Sigmoid colon (tissue), 7 donors: Measurements from ENCODE around the gene TNFRSF13B. TPM values are rescaled to one million over a fixed set of nuclear protein-coding genes. Genes with fewer than 3 reads are reported as not detected.

Experiments
- DNase-seq: peaks from one replicate; pipeline ENCODE4 v3.0.0-alpha.2; 2019
- H3K27ac ChIP-seq, 4 donors: fragments of 200-600 bp; sonication (generic); one replicate each; pipeline ENCODE4 v1.5.1; 2016 to 2019; ENCODE audit warnings: mild to moderate bottlenecking in 1 of 4
- H3K27me3 ChIP-seq, 3 donors: fragments of 200-600 bp; sonication (generic); one replicate each; pipeline ENCODE4 v1.5.1; 2019; ENCODE audit warnings: mild to moderate bottlenecking in 1 of 3
- H3K36me3 ChIP-seq, 4 donors: fragments of 200-600 bp; sonication (generic); one replicate each; pipeline ENCODE4 v1.5.1; 2016 to 2019
- H3K4me1 ChIP-seq, 4 donors: fragments of 200-600 bp; sonication (generic); one replicate each; pipeline ENCODE4 v1.5.1; 2017 to 2019
- H3K4me3 ChIP-seq, 4 donors: fragments of 200-600 bp; sonication (generic); one replicate each; pipeline ENCODE4 v1.5.1; 2017 to 2019; ENCODE audit warnings: mild to moderate bottlenecking in 2 of 4, moderate library complexity in 1 of 4
- H3K9me3 ChIP-seq, 4 donors: fragments of 200-600 bp in 3 of 4; sonication (generic) in 3 of 4; one replicate each; pipeline versions ENCODE4 v1.5.1 to v1.6.1; 2013 to 2019
- CTCF ChIP-seq, 4 experiments: fragments of 450-650 bp in 3 of 4; fragments of 200-600 bp in 1 of 4; IDR thresholded peaks; one replicate each; pipeline ENCODE4 v1.5.1; 2016 to 2019; ENCODE audit warnings: antibody characterized with exemption in 4 of 4, mild to moderate bottlenecking in 3 of 4, moderate library complexity in 2 of 4
- EP300 ChIP-seq, 4 donors: sonication (generic); formaldehyde crosslinking; IDR thresholded peaks; one replicate each; pipeline ENCODE4 v1.6.1; 2017; ENCODE audit warnings: antibody characterized with exemption in 4 of 4
- POLR2A ChIP-seq, 2 donors: fragments of 450-650 bp; IDR thresholded peaks; one replicate each; pipeline ENCODE4 v1.6.1; 2016; ENCODE audit warnings: antibody characterized with exemption in 2 of 2, mild to moderate bottlenecking in 2 of 2, moderate library complexity in 2 of 2
- POLR2AphosphoS5 ChIP-seq, 4 donors: sonication (generic); formaldehyde crosslinking; IDR thresholded peaks; one replicate each; pipeline ENCODE4 v1.6.1; 2017; ENCODE audit warnings: antibody characterized with exemption in 4 of 4
- WGBS, 2 donors: extraction: QIAGEN DNeasy Blood & Tissue Kit; methylation state at CpG; one replicate each; pipeline ENCODE4 v1.1.7; 2013; 5-methylcytosine and 5-hydroxymethylcytosine counted together
- intact Hi-C: fragments of 100-400 bp; cut with DNase I; formaldehyde crosslinking; loops from one replicate; pipeline ENCODE4 v1.15.1; 2023
- polyA plus RNA-seq, 3 donors: library from polyadenylated mRNA; stranded (reverse); fragments of 200-250 nt; gene quantifications; one replicate each; pipeline ENCODE4 v1.2.3, GENCODE V29; 2013
- total RNA-seq, 4 donors: library from RNA; depleted of rRNA; stranded (reverse); fragments of >200 nt; gene quantifications; one replicate each; pipeline ENCODE4 v1.1.0, GENCODE V29; 2016
- donor health status: healthy with polysubstance abuse.
- donor health status: Bipolar disorder and iron deficiency.
- donor health status: healthy.

TNFRSF13B gene
- total and polyA plus RNA-seq, 7 donors: 15.2 TPM; not detected in 6

- no peak overlapping the region for H3K4me3 ChIP-seq
- H3K27me3 ChIP-seq: no peaks in the 10 kb centered on the region
- WGBS, 2 donors: 92 to 95% methylated on average over 6 of the region's 6 CpGs
- no peaks in the 10 kb centered on the region for H3K36me3 ChIP-seq
- TF ChIP-seq EP300 (IDR thresholded peaks at IDR 0.05) (no peak), POLR2AphosphoS5 (IDR thresholded peaks at IDR 0.05) (no peak), CTCF (IDR thresholded peaks at IDR 0.05) (no peak), POLR2A (IDR thresholded peaks at IDR 0.05) (no peak)
- no peaks in the 10 kb centered on the region for H3K4me1 ChIP-seq
- intact Hi-C loops: no loop called here
- DNase-seq: peak; percentile 29
- no peak overlapping the region for H3K27ac ChIP-seq
- no peaks in the 10 kb centered on the region for H3K9me3 ChIP-seq
These were observed 428 bp upstream of the TNFRSF13B start for GRCh38 chr17:16972346-16972745.

GRCh38 chr17:16969931-16970906 lies 1.7 kb downstream of the TNFRSF13B start:
- Histone ChIP-seq H3K4me1 (no peaks in the 10 kb centered on the region), H3K4me3 (no peak overlapping the region), H3K36me3 (no peaks in the 10 kb centered on the region), H3K27ac (no peak overlapping the region), H3K27me3 (no peaks in the 10 kb centered on the region), H3K9me3 (no peaks in the 10 kb centered on the region)
- 64 to 77% methylated on average over 13 of the region's 13 CpGs for WGBS, 2 donors
- DNase-seq: peak; percentile 47
- TF ChIP-seq POLR2AphosphoS5 (IDR thresholded peaks at IDR 0.05) (no peak), CTCF (IDR thresholded peaks at IDR 0.05) (no peak), EP300 (IDR thresholded peaks at IDR 0.05) (no peak), POLR2A (IDR thresholded peaks at IDR 0.05) (no peak)
- intact Hi-C loops: no loop called here

- Histone ChIP-seq H3K4me1 (no peaks in the 10 kb centered on the region), H3K27ac (no peak overlapping the region), H3K36me3 (no peaks in the 10 kb centered on the region), H3K9me3 (no peaks in the 10 kb centered on the region), H3K27me3 (no peaks in the 10 kb centered on the region), H3K4me3 (no peak overlapping the region)
- intact Hi-C loops: no loop called here
- TF ChIP-seq POLR2A (IDR thresholded peaks at IDR 0.05): no peak
- no peak for TF ChIP-seq POLR2AphosphoS5 (IDR thresholded peaks at IDR 0.05)
- TF ChIP-seq CTCF (IDR thresholded peaks at IDR 0.05): no peak
- no peak for TF ChIP-seq EP300 (IDR thresholded peaks at IDR 0.05)
- WGBS, 2 donors: 72 to 89% methylated on average over 1 of the region's 1 CpG
- no peak for DNase-seq
These were observed 3.1 kb downstream of the TNFRSF13B start for GRCh38 chr17:16968786-16969185.

GRCh38 chr17:16962804-16963203 lies 9.1 kb downstream of the TNFRSF13B start:
- no peak overlapping the region for H3K4me3 ChIP-seq
- H3K27ac ChIP-seq: no peak overlapping the region
- 64 to 65% methylated on average over 7 of the region's 7 CpGs for WGBS, 2 donors
- H3K36me3 ChIP-seq: no peaks in the 10 kb centered on the region
- no peaks in the 10 kb centered on the region for H3K27me3 ChIP-seq
- TF ChIP-seq CTCF (IDR thresholded peaks at IDR 0.05) (no peak), POLR2A (IDR thresholded peaks at IDR 0.05) (no peak), POLR2AphosphoS5 (IDR thresholded peaks at IDR 0.05) (no peak), EP300 (IDR thresholded peaks at IDR 0.05) (no peak)
- intact Hi-C loops: no loop called here
- H3K9me3 ChIP-seq: no peaks in the 10 kb centered on the region
- no peaks in the 10 kb centered on the region for H3K4me1 ChIP-seq
- peak; percentile 20 for DNase-seq
